A673 (cell line): Measurements from ENCODE around the gene TENM4. TPM values are rescaled to one million over a fixed set of nuclear protein-coding genes. Genes with fewer than 3 reads are reported as not detected.

Experiments
- BruUV-seq: library from RNA; stranded (reverse); fragments of 400-500 nt; replicated peaks from 2 replicates; lab custom pipeline; 2021; lab: Mats Ljungman, UMichigan
- CTCF ChIA-PET: fragments of 300-600 bp; sonication (Branson Sonifier 250); formaldehyde crosslinking; loops from one replicate; lab custom pipeline; 2022; ENCODE audit warnings: antibody characterized with exemption; lab: Charles Lee
- POLR2A ChIA-PET: fragments of 300-600 bp; sonication (Branson Sonifier 250); formaldehyde crosslinking; loops from one replicate; lab custom pipeline; 2022; ENCODE audit warnings: antibody characterized with exemption; ENCODE audit not compliant: low non-redundant PET; lab: Charles Lee
- DNase-seq: peaks from one replicate; pipeline ENCODE4 v3.0.0-alpha.2; 2015; ENCODE audit warnings: low spot score
- H3K27ac ChIP-seq: fragments of 200-600 bp; sonication (generic); 2 replicates; pipeline ENCODE4 v1.5.1; 2016; ENCODE audit warnings: mixed run types, low read depth, mild to moderate bottlenecking, mixed read lengths, antibody characterized with exemption, low read length; ENCODE audit not compliant: poor library complexity, severe bottlenecking
- H3K27me3 ChIP-seq: fragments of 200-600 bp; sonication (generic); replicated peaks from 2 replicates; pipeline ENCODE4 v1.6.1; 2017; ENCODE audit warnings: mixed run types, low read depth, mild to moderate bottlenecking, mixed read lengths, antibody characterized with exemption, low read length; ENCODE audit not compliant: insufficient read depth, poor library complexity
- H3K36me3 ChIP-seq: fragments of 200-600 bp; sonication (generic); 2 replicates; pipeline ENCODE4 v1.6.1; 2016; ENCODE audit warnings: mixed run types, mild to moderate bottlenecking, mixed read lengths, antibody characterized with exemption, low read length; ENCODE audit not compliant: insufficient read depth, poor library complexity, severe bottlenecking
- H3K4me1 ChIP-seq: fragments of 200-600 bp; sonication (generic); 2 replicates; pipeline ENCODE4 v1.6.1; 2017; ENCODE audit warnings: mixed run types, mild to moderate bottlenecking, mixed read lengths, antibody characterized with exemption, low read length; ENCODE audit not compliant: insufficient read depth, poor library complexity, severe bottlenecking
- H3K4me3 ChIP-seq: fragments of 200-600 bp; sonication (generic); 2 replicates; pipeline ENCODE4 v1.5.1; 2016; ENCODE audit warnings: low read depth, mixed run types, mild to moderate bottlenecking, mixed read lengths, low read length; ENCODE audit not compliant: poor library complexity, severe bottlenecking
- H3K9me3 ChIP-seq: fragments of 200-600 bp; sonication (generic); 2 replicates; pipeline ENCODE4 v1.6.1; 2016; ENCODE audit warnings: mixed run types, low read depth, mild to moderate bottlenecking, mixed read lengths, antibody characterized with exemption, low read length; ENCODE audit not compliant: poor library complexity, severe bottlenecking
- CTCF ChIP-seq: fragments of 300-800, 200-600 bp; sonication (generic); conservative IDR thresholded peaks from 2 replicates; pipeline ENCODE4 v1.5.1; 2017; ENCODE audit warnings: low read depth, mild to moderate bottlenecking, antibody characterized with exemption, low read length, moderate library complexity, mixed read lengths
- EZH2 ChIP-seq: fragments of 200-600 bp; sonication (generic); IDR thresholded peaks from 2 replicates; pipeline ENCODE4 v1.6.1; 2017; ENCODE audit warnings: borderline replicate concordance, low read depth, mild to moderate bottlenecking, mixed read lengths, antibody characterized with exemption, low read length; ENCODE audit not compliant: poor library complexity, severe bottlenecking
- intact Hi-C: fragments of 100-400 bp; cut with micrococcal nuclease; formaldehyde crosslinking; loops from one replicate; pipeline ENCODE4 v1.10.0; 2022; ENCODE audit not compliant: unreplicated experiment
- total RNA-seq: library from RNA; stranded (reverse); gene quantifications from 2 replicates; pipeline ENCODE4 v1.2.3, GENCODE V29; 2021

Gene TENM4
- total RNA-seq, 1 experiment from 2014 or later: 0.11 TPM

- intact Hi-C loops: no loop called here
- no peak for DNase-seq
- H3K9me3 ChIP-seq: no peaks in the 10 kb centered on the region
- no peak for TF ChIP-seq EZH2
- no peak for TF ChIP-seq CTCF
- H3K36me3 ChIP-seq: no peaks in the 10 kb centered on the region
- no peak overlapping the region for H3K27ac ChIP-seq
- BruUV-seq: no TSS peak
- no peaks in the 10 kb centered on the region for H3K4me1 ChIP-seq
- peaks cover 7% of the 10 kb centered on the region for H3K27me3 ChIP-seq
- no peak overlapping the region for H3K4me3 ChIP-seq
- POLR2A ChIA-PET: no interaction called here
- CTCF ChIA-PET: no interaction called here
Observed at GRCh38 chr11:78933350-78933749, 507.5 kb downstream of the TENM4 start.

- DNase-seq: no peak
- intact Hi-C loops: no loop called here
- H3K9me3 ChIP-seq: no peaks in the 10 kb centered on the region
- H3K36me3 ChIP-seq: no peaks in the 10 kb centered on the region
- no peaks in the 10 kb centered on the region for H3K4me1 ChIP-seq
- POLR2A ChIA-PET: no interaction called here
- H3K4me3 ChIP-seq: no peak overlapping the region
- CTCF ChIA-PET: no interaction called here
- no peak overlapping the region for H3K27ac ChIP-seq
- no TSS peak for BruUV-seq
- peaks cover 12% of the 10 kb centered on the region for H3K27me3 ChIP-seq
- TF ChIP-seq EZH2: no peak
Observed at GRCh38 chr11:78932757-78933156, 508.1 kb downstream of the TENM4 start.

- Histone ChIP-seq H3K27me3 (peaks cover 20% of the 10 kb centered on the region), H3K27ac (no peak overlapping the region), H3K9me3 (no peaks in the 10 kb centered on the region), H3K4me3 (no peak overlapping the region), H3K4me1 (no peaks in the 10 kb centered on the region), H3K36me3 (no peaks in the 10 kb centered on the region)
- no TSS peak for BruUV-seq
- intact Hi-C loops: no loop called here
- TF ChIP-seq CTCF: no peak
- TF ChIP-seq EZH2: no peak
- ChIA-PET CTCF (no interaction called here), POLR2A (no interaction called here)
- DNase-seq: no peak
Observed at GRCh38 chr11:78931891-78932290, 508.9 kb downstream of the TENM4 start.

GRCh38 chr11:78930810-78931523, 509.9 kb downstream of the TENM4 start:
- intact Hi-C loops: no loop called here
- CTCF ChIA-PET: no interaction called here

More at GRCh38 chr11:78930810-78931523, 509.9 kb downstream of the TENM4 start:
- Histone ChIP-seq H3K27ac (no peak overlapping the region), H3K4me1 (no peaks in the 10 kb centered on the region), H3K9me3 (no peaks in the 10 kb centered on the region), H3K27me3 (peaks cover 23% of the 10 kb centered on the region), H3K36me3 (no peaks in the 10 kb centered on the region), H3K4me3 (no peak overlapping the region)
- BruUV-seq: no TSS peak
- no peak for TF ChIP-seq CTCF
- TF ChIP-seq EZH2: no peak
- POLR2A ChIA-PET: no interaction called here
- DNase-seq: no peak
